Stimulated activated CD4-positive, alpha-beta T cell treated with anti-CD3 and anti-CD28 coated beads, Interleukin-2, amount 100 ng/mL, for 48 hours (primary cell): ENCODE data around the gene BZW2.

Experiments used
- DNase-seq, 2 donors: peaks; one replicate each; pipeline ENCODE4 v3.0.0-alpha.2; 2020

The BZW2 gene

DNA sequence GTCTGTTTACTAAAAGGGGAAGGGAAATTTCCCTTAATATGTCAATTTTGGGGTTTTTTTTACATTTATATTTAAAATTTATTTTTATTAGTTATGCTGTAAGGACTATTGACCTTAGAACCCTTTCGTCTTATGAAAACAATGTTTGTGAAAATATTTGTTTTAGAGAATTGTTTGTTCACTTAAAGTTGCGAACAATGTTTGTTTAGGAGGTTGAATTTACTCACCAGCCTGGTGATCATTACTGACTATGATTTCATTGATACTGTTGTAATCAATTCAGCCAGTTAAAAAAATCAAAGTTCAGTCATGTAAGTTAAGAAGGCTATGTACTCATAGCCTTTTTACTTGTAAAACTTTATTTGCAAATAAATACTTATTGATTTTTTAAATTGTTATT, 80.2 kb downstream of the BZW2 start:
- DNase-seq, result no peak

DNA sequence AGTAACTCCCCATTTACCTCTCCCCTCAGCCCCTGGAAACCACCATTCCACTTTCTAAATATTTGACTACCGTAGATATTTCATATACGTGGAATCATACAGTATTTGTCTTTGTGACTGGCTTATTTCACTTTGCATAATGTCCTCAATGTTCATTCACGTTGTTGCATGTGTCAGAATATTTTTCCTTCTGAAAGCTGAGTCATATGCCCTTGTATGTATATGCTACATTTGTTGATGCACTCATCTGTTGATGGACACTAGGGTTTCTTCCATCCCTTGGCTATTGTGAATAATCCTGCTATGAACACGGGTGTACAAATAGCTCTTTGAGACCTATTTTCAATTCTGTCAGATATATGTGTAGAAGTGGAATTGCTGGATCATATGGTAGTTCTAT, 81.8 kb downstream of the BZW2 start:
- DNase-seq, result no peak

DNA sequence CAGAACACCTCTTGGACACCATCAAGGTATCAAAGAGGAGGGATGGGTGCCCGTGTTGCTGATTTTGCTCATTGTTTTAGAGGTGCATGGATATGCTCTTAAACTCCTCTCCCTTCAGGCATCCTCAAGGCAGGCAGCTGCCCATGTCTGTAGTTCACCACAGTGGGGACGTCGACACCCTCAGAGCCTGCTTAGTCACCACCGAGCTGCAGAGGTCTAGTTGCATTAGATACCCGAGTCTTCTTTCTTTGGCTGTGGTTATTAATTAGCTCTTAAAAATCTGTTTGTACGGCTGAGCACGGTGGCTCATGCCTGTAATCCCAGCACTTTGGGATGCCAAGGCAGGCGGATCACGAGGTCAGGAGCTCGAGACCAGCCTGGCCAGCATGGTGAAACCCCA, 82.8 kb downstream of the BZW2 start:
- no peak for DNase-seq

DNA sequence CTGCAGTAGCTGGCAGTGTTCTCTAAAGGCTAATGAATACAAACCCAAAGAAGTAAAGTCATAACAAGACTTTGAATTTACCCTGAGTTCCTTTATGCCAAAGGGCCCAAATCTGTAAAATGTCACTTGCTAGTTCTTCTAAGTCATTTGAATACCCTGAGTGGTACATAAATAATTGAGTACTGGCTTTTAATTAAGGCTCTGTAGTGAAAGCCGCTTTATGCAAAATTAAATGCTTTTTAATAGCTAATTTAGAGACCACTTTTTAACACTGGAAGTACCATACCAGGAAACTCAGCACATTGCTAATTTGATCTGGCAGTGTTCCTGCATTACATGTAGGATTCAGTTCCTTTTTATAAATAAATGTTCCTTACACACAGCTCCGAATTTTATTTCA, 83.6 kb downstream of the BZW2 start:
- no peak for DNase-seq

DNA sequence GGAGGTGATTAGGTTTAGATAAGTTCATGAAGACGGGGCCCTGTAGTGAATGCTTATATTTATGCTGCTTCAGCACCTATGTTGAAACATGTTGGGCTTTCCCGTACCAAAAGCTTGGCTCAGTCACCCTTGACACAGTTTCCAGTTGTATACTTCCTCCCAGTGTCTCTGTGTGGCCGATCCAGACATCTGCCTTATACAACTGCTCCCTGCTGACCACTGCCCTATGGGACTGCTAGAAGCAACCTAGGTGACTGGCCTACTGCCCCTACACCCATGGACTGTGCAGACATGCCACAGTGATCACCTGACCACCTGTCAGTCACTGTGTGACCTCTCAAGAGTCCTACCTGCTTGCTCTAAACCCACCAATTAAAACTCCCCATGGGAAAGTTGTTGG, 85.0 kb downstream of the BZW2 start:
- DNase-seq, result no peak

DNA sequence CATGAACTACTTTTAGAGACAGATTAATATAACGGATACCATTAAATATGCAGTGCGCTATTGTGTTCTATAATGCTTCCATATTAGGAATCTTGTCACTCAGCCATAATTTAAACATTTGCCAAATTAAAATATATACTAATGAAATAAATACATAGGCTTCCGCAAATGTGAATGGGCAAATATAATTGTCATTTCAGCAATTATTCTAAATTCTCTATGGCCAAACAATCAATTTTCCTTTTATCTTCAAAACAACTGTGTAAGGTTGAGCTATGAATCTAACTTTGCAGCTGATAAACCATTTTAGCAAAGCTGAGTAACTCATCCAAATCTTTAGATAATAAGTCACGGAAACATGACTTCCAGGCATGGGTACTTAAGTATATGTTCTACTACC, 86.8 kb downstream of the BZW2 start:
- DNase-seq, result no peak

DNA sequence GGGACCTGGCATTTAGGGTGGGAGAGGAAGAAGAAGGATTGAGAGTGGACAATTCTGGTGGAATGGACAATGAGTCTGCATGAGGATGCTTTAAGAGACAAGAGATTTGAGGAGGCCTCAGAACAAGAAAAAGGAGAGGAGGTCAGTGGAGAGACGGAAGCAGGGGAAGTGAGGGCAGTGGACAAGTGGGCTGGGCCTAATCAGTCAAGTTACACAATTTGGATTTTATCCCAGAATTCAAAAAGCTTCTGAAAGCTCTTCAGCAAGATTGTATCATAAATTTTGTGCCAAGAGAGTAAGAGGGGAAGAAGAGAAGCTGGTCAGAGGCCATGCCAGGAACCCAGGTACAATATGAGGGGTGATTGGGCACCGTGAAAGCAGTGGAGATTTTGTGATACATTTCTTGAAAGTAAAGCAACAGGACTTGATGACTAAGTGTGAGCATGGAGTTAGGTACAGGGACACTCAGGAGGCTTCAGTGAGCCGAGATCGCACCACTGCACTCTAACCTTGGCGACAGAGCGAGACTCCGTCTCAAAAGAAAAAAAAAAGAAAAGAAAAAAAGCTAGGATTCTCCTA, 88.3 kb downstream of the BZW2 start:
- no peak for DNase-seq

DNA sequence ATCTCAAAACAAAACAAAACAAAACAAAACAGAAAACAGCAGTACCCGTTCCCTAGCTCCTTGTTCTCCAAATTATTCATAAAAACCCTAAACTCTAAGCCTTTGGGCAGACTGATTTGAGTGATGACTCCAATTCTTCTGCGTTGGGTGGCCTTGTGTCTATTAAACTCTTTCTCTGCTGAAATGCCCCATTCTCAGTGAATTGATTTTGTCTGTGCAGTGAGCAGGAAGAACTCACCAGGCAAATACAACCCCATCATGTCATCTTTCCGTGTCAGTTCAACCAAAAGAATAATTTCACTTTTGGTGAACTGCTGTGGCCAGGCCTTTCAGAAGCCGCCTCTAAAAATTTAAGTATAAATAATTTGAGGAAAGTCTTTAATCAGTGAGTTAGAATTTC, 89.0 kb downstream of the BZW2 start:
- DNase-seq, result no peak

DNA sequence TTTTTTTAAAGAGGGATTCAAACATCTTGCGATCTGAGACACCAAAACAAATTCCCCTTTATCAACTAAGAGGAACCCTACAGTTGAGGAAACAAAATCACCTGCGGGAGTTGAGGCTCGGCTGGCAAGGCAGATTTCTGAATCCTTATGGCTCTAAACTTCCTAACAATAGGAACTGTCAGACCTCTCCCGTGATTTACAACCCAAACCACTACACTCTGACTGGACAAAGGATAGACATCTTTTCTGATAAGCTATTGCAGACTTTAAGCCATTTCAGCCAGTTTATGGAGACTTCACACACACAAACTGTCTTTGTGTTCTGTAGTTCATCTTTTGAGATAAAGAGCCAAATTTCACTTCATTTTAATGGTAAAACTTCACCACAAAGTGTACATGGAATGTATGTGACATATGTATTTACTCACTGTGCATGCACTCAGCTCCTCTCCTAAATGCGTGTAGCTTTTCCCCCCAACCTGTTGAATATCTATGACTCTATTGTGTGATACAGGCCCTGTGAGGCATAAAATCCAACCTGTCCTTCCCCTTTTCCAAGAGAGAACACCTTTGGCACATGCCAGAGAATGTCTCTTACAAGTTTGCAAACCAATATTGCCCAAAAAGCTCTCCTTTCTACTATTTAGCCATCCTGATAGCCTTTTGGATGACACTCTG, 92.2 kb downstream of the BZW2 start:
- no peak for DNase-seq

DNA sequence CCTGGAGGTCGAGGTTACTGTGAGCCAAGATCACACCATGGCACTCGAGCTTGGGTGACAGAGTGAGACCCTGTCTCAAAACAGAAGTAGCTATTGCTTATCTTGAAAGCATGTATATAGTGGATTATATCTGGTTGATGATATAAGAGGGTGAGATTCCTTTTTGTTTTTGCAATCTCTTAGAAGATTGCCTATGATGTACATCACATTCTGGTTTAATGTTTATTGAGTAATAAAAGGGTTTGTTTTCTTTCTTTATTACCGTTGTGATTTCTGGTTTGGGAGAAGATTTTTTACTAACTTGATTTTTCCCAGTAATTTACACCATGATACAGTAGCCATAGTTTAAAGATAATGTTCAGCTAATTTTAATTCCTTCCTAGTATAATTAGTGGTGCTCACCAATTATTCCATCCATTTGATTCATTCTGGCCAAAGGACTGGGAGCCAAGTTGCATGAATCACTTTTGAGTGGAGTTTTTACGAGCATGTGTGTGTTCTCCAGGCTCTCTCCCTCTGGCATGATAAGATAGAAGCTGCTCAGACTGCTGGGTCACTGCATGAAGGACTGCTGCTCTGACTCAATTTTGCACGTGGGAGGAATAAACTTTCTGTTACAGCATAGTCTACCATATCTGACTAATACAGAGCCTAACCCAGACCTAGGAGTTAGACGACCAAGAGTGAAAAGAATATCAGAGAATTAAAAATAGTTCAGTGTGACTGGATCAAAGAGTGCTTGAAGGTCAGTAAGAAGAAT, 94.1 kb downstream of the BZW2 start:
- no peak for DNase-seq

DNA sequence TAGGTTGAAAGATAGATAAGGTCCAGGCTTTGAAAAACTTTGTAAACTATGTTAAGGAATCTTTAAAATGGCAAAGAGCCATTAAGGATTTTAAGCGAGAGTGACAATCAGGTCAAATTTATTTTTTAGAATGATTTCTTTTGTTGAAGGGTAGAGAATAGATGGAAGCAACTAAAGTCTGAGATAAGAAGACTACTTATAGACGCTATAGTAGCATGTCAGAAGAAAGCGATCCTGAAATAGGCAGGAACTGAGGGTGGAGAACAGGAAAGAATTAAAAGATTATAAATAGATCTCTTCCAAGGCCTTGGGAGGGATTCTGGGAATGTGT, 94.6 kb downstream of the BZW2 start:
- DNase-seq, result no peak

DNA sequence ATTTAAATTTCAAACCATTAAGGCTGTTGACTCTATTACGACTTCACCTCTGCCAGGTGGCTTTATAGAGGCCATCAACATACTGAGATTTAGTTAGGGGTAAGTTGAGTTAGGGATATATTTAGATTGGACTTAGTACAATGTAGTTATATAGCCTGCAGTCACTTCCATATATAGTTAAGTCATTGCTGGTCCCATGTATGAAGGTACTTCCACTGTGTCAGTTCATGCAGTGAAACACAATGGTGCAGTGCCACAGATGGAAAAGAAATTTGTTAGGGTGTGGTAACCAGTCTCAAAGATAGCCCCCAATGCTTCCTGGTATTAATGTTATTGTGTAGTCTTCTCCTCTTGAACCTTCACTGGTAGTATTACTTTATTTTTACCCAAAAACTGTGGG, 95.0 kb downstream of the BZW2 start:
- DNase-seq, result no peak

DNA sequence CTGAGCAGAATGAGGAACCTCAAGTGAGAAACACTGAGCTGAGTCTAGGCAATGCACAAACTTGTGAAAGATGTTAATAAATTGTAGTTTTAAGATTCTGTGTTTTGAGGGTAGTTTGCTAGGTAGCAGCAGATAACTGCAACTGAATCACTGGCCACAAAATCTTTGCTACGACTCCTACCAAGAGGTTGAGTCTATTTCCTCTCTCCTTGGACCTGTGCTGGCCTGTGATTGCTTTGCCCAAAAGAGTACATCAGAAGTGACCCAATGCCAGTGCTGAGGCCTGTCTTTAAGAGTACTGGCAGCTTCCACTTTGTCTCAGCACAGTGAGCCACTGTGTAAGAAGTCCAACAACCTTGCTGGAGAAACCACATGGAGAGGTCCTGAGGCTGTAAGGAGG, 95.7 kb downstream of the BZW2 start:
- DNase-seq, result no peak

DNA sequence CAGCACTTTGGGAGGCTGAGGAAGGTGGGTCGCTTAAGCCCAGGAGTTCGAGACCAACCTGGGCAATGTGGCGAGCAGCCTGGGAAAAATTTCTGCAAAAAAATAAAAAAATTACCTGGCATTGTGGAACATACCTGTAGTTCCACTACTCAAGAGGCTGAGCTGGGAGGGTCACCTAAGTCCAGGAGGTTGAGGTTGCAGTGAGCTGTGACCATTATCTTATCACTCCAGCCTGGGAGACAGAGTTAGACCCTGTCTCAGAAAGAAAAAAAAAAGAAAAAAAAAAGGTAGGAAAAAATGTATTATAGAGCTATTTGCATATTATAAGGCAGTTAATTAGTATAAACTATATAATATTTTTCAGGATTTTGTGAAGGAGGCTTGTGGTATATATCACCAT, 96.6 kb downstream of the BZW2 start:
- no peak for DNase-seq

DNA sequence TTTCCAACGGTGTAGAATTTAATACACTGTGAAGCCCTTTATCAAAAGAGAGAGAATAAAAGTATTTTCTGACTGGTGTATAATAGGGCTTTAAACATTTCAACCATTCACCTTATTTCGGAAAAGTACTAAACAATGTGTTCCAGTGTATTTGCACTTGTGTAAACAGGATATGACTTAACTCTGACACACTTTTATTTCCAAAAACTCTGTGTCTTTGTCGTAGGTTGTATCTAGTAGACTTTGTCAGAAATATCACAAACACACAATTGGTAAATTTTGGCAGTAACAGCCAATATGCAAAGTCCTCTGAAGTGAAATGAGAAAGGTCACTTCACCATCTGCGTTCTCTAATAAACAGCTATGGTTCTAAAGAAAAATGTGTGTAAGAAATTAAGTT, 97.3 kb downstream of the BZW2 start:
- DNase-seq, result no peak

DNA sequence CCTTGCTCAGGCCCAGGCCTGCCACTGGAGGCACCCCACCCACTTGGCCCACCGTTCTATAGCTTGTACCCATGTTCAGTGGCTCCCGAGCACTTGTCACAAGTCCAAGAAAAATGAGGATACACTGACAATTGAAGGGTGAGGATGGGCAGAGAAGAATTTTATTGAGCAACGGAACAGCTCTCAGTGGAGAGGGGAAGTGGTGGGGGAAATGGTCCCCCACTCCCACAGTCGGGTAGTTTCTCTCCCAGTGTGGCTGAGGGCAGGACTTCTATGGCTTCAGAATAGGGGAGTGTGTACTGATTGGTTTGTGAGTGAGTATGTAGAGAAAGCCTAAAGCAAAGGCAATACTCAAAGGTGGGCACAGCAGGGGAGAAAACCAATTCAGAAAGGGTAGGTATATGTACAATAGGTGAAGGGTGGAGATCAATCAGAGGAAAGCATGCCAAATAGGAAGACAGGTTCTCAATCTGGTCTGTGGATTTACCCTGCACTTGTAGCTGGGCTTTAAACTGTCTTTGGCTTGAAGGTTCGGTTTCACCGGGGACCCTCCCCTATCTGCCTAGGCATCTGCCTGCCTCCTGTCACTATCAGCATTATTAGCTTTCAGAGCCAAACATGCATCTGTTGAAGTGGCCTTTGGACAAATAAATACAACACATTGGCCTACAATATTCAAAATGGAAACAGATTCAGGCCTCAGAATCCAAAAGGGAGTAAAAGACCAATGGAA, 98.7 kb downstream of the BZW2 start:
- no peak for DNase-seq

DNA sequence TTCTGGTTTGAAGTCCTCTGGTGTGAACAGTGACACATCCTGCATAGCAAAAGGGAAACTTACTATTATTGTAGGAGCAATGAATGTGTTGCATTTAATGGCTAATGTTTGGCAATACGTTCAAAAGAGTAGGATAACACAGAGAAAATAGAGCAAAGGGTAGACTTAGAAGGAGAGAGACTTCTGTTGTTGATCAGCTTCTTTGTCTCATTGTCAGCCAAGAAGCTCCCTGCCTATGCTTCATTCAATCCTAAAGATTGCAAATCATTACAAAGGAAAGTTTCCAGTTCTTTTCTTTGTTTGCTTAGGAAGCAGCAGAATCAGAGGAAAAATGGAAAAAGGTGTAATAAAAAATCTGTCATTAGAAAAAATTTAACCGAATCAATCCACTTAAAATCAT, 99.7 kb downstream of the BZW2 start:
- no peak for DNase-seq

DNA sequence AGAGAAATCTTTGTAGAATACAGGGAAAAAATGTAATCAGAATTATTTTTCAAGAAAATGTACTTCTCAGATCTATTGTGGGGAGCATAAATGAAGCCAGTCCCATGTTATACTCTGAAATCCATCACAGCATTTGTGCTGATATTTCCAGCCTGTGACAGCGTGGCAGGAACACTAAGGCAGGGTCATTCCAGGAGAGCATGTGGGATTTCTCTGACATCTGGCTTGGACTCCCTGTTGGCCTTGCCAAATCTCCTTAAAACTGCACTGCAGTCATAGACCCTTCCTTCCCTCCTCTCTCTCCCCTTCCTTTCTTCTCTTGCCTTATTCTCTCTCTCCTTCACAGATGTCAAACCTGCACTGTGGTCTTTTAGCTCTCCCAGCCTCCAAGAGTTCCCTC, 101.1 kb downstream of the BZW2 start:
- DNase-seq, result no peak

DNA sequence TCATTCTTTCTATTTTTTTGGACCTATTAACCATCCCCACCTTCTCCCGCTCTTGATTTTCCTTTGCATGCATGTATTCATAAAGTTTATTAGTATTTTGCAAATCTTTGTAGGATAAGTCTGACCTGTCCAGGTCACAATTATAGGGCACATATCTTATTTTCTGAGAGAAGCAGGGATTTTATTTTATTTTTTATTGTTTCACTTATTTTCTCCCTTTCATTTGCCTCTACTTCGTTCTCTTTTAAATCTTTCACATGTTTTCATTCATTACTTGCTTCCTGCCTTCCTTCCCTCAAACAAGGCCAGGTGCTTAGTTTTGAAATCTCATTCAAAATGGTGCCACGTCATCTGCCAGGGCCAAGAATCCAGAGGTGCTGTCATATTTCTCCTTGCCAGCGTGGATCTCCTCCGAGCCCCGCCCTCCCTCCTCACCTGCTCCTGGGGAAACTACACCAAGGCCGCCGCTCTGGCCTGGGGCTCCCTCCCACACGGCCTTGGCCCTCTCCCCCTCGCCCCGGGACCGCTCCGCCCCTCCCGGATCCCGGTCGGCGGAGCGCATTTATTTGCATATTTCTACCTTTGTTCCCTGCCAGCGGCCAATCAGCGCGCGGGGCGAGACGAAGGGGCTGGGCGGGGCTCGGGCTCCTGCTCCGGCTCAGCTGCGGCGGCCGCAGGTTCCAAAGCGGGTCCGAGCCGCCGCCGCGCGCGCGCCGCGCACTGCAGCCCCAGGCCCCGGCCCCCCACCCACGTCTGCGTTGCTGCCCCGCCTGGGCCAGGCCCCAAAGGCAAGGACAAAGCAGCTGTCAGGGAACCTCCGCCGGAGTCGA, 107.3 kb downstream of the BZW2 start, which contains the start of gene TSPAN13:
TSS of gene TSPAN13 (plus strand) at position 654 of the 830 bp plus-strand sequence. CDS start 213 bp downstream, outside the sequence.
- DNase-seq, result peak; percentile 50 to 51

DNA sequence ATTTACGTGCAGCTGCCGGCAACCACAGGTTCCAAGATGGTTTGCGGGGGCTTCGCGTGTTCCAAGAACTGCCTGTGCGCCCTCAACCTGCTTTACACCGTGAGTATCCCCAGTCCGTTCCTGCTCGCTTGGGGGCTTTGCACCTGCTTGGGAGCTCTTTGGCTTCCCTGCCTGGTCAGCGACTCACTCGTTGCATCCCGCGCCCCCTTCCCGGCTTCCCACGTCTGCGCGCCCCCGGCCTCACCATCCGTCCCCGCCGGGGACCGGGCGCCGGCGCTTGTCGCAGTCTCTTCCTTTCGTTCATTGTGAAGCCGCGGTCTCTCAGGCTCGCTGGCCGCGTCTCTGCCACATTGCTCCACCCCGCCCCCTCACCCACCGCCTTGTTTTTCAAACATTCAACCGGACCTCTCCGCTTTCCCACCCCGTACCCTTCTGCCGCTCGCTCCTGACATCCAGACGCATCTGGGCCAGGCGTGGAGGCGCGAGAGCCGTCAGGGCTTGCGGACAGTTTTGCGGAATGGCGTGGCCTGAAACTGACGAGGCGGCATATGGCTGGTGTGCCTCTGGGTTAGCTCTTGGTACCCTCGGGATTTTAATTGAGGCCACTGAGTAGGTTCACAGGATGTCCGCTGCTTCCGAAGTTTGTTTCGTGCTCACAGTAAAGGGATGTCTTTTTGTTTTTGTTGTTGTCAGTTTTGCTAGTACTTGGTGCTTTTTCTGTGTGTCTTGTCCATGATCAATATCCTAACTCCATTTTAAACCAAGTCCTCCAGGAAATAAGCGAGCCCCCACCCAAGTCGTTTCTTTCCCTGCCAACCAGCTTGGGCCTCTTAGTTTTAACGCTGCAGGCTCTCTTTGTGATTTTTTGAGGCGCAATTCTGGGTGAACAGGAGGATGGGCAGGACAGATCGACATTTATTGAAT, 108.2 kb downstream of the BZW2 start:
- peak in 1 of 2 donors; percentile 5 for DNase-seq

DNA sequence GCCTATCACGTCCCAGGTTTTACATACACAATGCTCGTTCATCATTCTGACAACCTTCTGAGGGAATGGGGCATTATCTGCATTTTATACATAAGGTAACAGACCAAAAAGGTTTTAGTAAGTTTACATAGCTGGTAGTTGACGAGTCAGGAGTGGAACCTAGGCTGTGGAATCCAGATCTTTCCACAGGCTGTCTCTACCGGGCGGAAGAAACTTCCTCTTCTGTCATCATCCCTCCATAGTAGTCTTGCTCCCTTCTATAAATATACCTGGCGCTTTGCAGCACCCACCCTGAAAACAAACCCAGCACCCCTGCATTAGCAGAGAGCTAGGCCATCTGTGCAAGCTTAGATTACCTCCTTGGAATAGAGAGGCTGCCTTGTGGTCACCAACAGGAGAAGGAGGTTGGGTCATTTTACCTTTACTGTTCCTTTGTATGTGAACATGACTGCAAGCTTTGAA, 108.9 kb downstream of the BZW2 start:
- no peak for DNase-seq

DNA sequence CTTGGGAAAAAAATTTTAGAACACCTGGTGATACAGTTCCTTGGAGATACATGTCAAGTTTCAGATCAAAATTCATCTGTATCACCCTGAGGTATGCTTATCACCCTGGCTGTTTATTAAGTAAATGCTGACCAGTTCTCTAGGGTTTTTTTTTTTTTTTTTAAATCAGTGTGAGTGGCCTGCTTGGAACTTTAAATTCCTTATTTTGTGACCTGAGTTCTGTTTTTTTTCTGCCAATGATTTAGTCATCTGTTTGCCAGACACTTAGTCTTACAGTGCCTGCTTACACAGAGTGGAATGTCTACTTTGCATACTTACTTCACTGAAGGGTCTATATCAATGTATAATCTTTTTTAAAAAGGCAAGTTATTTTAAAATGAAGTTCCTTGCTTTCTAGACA, 109.4 kb downstream of the BZW2 start:
- DNase-seq, result no peak
